Hepatic stellate cell (primary cell): ENCODE measurements around the gene COX6B1.
A peak's percentile ranks its signal among the peaks of the same experiment; 100 is the strongest.
"Not testable (repeated sequence)": the region's sequence is repeated elsewhere in the genome, so short reads cannot be mapped to it uniquely, and the experiment has no call there.

ENCODE experiments used
- DNase-seq: peaks from one replicate; pipeline ENCODE4 v3.0.0; 2011; ENCODE audit warnings: low spot score

Gene COX6B1

DNA sequence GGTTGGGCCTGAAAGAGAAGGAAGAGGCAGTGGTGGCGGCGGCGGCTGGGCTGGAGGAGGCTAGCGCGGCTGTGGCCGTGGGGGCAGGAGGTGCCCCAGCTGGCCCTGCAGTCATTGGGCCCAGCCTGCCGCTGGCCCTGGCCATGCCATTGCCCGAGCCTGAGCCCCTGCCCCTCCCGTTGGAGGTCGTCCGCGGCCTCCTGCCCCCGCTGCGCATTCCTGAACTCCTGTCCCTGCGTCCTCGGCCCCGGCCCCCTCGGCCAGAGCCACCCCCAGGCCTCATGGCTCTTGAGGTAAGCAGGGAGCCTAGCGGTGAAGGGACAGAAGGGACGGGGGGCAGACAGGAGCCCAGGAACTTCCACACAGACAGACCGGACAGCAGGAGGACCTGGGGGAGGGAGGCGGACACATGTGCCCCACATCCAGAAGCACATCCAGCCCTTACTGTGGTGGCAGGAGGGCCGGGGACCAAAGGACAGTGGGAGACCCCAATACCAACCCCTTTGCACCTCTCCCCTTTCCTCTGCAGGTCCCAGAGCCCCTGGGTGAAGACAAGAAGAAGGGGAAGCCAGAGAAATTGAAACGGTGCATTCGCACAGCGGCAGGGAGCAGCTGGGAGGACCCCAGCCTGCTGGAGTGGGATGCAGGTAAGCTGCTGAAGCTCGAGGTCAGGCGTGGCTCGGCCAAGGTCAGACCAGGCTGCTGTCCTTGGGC is 14.2 kb upstream of the COX6B1 start:
- DNase-seq = no peak

DNA sequence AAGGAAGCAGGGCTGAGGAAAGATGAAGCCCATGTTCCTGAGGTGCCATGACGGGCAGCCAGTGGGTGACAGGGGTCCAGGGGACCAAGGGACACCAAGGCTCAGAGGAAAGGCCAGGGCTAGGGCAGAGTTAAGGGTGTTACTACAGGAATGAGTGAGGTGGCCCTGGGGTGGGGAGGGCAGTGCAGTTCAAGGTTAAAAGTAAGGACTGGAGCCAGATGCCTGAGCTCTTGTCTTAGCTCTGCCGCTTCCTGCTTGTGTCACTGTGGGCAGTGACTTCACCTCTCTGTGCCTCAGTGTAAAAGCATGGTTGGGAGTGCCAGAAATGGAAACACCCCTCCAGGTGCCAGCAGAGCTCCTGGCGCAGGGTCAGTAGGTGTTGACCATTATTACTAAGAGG is 11.5 kb upstream of the COX6B1 start:
- DNase-seq = no peak

DNA sequence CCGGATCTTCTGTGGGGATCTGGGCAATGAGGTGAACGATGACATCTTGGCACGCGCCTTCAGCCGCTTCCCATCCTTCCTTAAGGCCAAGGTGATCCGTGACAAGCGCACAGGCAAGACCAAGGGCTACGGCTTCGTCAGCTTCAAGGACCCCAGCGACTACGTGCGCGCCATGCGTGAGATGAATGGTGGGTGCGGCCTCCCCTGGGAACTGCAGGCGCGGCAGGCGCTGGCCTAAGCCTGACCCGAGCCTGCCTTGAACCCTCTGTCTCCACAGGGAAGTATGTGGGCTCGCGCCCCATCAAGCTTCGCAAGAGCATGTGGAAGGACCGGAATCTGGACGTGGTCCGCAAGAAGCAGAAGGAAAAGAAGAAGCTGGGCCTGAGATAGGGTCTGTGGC is 11.0 kb upstream of the COX6B1 start:
- DNase-seq = no peak

DNA sequence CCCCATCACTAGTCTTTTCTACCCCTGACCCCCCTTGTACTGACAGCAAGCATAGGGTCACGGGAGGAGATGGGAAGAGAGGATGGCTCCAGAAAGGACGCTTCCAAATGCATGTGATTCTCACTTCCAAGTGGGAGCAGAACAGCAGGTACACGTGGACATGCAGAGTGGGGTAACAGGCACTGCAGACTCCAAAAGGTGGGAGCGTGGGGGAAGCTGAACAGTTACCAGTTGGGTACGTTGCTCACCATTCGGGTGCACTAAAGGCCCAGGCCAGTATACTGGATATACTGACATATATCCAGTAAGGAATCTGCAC is 8.8 kb upstream of the COX6B1 start:
- no peak for DNase-seq

DNA sequence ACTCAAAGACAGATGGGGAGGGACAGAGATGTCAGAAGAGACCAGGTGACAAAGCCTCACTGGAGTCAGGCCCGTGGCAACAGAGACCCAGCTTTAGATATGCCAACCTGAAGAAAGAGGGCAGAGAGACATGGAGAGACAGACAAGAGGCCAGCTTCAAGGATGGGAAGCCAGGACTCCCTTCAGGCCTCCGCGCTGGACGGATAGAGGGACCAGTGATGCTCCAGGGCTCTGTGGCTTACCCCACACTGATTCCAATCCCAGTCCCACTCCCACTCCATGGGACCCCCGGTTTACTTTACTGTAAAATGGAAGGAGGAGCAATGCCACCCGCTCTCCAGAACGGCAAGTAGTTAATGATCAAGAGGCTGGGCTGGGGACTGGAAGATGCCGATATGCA is 8.3 kb upstream of the COX6B1 start:
- no peak for DNase-seq

DNA sequence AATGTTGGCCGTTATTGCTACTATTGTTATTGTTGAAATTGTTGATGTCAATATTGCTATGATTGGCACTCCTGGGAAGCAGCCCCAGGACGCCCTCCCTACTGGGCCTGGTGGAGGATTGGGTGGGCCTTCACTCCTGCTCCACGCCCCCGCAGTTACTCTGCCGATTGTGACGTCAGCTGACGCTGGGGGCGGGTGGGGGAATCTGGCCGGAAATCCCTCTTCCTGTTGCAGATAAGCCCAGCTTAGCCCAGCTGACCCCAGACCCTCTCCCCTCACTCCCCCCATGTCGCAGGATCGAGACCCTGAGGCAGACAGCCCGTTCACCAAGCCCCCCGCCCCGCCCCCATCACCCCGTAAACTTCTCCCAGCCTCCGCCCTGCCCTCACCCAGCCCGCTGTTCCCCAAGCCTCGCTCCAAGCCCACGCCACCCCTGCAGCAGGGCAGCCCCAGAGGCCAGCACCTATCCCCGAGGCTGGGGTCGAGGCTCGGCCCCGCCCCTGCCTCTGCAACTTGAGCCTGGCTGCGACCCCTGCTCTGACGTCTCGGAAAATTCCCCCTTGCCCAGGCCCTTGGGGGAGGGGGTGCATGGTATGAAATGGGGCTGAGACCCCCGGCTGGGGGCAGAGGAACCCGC is 6.5 kb upstream of the COX6B1 start, which contains the start of gene ETV2:
ETV2 (plus strand) TSS at position 231 of the 637 bp plus-strand sequence. CDS start 716 bp downstream, outside the sequence.
- DNase-seq = peak; percentile 32

DNA sequence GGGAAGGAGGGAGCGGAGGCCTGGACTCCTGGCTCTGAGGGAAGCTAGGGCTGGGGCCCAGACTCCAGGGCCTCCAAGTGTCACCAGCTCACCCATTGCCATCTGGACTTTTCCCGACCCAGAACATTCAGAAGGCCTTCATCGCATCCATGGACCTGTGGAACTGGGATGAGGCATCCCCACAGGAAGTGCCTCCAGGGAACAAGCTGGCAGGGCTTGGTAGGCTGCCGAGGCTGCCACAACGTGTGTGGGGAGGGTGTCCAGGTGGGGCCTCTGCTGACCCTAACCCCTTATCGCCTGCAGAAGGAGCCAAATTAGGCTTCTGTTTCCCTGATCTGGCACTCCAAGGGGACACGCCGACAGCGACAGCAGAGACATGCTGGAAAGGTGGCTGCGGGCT is 5.8 kb upstream of the COX6B1 start:
- DNase-seq = no peak

DNA sequence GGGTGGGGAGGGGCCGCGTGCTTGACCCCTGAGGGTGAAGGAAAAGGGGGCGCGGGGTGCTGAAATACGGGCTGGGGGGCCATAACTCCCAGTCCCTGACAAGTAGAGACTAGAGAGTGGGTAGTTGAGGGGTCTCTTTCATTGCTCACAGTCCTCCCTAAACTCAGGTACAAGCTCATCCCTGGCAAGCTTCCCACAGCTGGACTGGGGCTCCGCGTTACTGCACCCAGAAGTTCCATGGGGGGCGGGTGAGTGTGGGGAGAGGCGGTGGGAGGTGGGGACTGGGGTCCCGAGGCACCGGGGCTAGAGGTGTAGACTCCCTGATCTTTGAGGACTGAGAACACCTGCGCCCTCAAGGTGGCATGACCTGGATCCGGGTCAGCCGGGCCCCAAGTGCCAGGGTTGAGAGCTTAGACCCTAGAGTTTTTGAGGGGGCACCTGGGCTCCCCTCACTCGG is 5.3 kb upstream of the COX6B1 start:
- DNase-seq = no peak

DNA sequence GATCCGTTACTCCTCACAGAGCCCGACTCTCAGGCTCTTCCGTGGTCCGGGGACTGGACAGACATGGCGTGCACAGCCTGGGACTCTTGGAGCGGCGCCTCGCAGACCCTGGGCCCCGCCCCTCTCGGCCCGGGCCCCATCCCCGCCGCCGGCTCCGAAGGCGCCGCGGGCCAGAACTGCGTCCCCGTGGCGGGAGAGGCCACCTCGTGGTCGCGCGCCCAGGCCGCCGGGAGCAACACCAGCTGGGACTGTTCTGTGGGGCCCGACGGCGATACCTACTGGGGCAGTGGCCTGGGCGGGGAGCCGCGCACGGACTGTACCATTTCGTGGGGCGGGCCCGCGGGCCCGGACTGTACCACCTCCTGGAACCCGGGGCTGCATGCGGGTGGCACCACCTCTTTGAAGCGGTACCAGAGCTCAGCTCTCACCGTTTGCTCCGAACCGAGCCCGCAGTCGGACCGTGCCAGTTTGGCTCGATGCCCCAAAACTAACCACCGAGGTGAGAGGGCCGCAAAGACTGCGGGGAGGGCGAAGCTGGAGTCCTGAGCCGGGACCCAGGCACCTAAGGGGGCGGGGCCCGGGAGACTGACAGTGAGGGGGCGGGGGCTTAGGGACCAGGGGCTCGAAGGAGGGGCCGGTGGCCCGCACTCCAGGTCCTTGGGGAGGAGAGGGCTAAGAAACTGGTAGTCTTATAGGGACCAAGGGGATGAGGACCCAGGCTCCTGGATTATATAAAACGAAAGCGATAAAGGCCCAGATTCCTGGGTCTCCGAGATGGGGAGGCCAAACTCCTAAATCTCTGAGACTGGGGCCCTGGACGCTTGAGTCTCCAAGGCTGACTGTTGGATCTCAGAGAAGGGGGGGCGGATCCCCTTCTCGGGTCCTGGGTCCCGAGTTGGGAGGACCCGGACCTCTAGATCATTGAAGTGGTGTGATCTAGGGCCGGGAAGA is 4.6 kb upstream of the COX6B1 start:
- peak; percentile 91 for DNase-seq

DNA sequence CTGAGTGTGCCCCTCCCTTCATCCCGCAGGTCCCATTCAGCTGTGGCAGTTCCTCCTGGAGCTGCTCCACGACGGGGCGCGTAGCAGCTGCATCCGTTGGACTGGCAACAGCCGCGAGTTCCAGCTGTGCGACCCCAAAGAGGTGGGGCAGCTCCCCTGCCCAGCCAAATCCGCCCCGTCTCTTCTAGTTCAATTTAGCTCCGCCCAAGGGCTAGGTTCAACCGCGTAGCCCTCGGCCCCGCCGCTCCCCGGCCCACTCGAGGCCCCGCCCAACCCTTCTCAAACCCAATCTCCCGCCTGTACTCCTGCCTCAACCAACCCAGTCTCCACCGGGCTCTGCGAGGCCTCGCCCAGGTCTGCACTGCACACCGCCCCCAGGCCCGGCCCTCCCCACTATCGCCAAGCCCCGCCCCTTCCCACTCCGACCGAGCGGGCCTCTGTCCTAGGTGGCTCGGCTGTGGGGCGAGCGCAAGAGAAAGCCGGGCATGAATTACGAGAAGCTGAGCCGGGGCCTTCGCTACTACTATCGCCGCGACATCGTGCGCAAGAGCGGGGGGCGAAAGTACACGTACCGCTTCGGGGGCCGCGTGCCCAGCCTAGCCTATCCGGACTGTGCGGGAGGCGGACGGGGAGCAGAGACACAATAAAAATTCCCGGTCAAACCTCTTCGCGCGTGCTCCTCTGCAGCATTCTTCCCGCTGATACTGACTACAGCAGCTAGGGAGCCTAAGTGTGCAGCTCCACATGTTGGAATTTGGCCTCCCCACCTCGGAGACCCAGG is 3.7 kb upstream of the COX6B1 start:
- peak; percentile 97 for DNase-seq

DNA sequence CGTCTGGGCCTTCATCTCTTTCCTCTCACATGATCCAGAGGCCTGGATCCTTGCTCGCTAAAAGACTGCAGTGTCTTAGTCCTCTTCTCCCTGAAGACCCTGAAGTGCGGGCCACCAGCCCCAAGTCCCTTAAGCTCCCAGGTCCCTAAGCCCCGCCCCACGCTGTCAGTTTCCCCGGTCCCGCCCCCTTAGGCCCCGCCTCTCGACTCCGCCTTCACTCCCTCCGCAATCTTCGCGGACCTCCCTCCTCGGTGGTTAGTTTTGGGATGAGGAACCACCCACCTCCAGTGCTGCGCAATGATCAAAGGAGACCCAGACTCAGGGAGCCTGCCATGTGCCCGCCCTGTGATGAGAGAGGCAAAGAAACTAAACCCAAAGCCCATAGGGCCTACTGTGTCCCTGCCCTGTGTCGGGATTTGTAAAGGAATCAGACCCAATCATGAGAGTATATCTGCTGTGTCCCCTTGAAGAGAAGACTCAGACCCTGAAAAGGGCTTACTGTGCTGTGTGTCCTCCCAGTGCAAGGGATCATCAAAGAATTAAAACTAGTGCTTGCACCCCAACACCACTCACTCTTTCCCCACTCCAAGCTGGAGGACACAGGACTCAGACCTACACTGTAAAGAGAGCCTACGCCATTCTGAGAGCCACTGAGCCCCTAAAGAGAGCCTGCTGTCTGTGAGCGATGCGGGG is 3.0 kb upstream of the COX6B1 start:
- DNase-seq = peak; percentile 71

DNA sequence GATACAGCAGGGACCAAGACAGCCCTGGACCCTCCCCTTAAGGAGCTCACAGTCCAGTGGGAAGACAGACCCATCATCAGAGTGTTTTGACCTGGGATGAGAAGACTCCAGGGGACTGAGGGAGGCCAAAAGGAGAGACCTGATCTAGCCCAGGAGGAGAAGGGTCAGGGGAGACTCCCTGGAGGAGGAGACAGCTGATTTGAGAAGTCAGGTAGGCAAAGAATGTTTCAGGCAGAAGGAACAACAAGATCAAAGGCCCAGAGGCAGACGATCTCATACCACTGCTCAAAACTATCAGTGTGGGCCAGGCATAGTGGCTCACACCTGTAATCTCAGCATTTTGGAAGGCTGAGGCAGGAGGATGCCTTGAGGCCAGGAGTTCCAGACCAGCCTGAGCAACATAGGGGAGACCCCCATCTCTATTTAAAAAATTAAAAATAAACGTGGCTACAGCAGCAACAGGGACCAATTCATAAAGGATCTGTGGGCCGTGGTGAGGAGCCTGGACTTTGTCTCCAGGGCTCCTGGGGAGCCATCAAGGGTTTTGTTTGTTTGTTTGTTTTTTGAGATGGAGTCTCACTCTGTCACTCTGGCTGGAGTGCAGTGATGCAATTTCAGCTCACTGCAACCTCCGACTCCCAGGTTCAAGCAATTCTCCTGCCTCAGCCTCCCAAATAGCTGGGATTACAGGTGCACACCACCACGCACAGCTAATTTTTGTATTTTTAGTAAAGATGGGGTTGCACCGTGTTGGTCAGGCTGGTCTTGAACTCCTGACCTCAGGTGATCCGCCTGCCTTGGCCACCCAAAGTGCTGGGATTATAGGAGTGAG is 2.2 kb upstream of the COX6B1 start:
- DNase-seq = no peak

DNA sequence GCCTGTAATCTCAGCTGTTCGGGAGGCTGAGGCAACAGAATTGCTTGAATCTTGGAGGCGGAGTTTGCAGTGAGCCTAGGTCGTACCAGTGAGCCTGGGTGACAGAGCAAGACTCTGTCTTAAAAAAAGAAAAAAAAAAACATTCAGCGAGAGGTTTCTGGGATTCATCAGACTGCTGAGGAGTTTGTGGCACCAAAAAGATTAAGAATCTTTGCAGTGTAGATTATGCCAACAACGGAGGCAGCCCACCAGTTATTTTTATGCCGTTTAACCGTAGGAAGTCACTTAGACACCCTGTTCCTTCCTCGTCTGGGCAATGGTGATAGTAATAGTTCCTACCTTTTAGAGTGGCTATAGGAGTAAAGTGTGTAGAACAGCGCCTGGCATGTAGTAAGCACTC is 2.5 kb downstream of the COX6B1 start:
- no peak for DNase-seq

DNA sequence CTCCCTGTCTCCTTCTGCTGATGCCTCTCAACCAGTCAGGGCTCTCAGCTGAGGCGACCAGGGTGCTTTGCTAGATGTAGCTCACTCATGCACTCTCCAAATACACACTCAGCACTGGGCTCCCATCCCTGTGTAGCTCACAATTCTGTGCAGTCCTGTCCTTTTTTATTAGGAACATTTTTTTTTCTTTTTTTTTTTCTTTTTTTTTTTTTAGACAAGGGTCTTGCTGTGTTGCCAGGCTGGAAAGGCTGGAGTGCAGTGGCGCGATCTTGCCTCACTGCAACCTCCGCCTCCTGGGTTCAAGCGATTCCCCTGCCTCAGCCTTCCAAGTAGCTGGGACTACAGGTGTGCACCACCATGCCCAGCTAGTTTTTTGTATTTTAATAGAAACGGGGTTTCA is 6.7 kb downstream of the COX6B1 start:
- not testable (repeated sequence) for DNase-seq

DNA sequence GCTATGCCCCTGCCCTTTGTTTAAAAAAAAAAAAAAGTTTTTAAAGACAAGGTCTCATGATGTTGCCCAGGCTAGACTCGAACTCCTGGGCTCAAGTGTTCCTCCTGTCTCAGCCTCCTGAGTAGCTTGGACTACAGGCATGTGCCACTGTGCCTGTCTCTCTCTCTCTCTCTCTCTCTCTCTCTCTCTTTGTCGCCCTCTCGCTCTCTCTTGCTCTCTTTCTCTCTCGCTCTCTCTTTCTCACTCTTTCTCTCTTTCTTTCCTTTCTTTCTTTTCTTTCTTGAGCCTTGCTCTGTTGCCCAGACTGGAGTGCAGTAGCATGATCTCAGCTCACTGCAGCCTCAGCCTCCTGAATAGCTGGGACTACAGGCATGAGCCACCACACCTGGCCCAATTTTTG is 7.5 kb downstream of the COX6B1 start:
- DNase-seq = no peak

DNA sequence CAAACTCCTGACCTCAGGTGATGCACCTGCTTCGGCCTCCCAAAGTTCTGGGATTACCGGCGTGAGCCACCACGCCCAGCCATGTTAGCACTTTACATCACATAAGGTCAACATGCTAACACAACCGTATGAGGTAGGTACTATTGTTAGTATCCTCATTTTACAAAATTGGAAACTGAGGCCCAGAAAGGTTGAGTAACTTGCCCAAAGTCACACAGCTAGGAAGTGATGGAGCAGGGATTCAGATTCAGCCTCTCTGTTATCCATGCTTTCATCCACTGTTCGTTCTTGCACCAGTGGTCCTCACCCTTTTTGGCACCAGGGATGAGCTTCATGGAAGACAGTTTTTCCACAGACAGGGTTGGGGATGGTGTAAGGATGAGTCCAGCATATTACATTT is 8.6 kb downstream of the COX6B1 start:
- no peak for DNase-seq

DNA sequence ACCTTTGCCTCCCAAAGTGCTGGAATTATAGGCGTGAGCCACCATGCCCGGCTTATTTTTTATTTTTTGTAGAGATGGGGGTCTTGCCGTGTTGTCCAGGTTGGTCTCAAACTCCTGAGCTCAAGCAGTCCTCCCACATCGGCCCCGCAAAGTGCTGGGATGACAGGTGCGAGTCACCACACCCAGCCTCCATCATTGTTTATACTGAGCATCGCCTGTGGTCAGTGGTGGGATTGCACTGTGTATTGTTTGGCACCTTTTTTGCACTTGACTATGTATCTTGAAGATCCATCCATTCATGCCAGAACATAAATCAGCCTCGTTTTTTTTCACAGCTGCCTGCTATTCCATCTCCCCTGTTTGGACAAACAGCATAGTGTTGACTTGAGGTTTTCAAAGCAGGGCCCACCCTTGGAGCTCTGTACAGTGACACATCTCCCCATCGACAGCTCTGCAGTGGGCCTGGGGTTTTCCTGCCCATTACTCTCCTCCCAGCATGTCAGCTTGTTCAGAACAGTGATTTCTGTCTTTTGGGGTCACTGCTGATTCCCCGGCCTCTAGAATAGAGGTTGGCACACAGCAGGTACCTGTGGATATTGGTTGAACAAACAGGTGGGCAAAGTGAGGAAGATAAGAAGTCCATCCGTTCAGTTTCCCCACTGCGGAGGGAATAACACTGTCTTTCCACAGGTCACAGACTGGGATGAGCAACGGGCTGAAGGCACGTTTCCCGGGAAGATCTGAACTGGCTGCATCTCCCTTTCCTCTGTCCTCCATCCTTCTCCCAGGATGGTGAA is 10.0 kb downstream of the COX6B1 start:
- DNase-seq = no peak

DNA sequence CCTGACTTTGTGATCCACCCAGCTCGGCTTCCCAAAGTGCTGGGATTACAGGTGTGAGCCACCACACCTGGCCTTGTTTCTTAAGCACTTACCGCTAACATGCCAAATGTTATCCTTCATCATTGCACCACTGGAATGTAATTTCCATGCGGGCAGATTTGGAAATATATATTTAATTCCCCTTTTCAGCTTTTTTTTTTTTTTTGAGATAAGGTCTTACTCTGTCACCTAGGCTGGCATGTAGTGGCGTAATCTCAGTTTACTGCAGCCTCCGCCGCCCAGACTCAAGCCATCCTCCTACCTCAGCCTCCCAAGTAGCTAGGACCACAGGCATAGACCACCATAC is 13.8 kb downstream of the COX6B1 start:
- DNase-seq = no peak

DNA sequence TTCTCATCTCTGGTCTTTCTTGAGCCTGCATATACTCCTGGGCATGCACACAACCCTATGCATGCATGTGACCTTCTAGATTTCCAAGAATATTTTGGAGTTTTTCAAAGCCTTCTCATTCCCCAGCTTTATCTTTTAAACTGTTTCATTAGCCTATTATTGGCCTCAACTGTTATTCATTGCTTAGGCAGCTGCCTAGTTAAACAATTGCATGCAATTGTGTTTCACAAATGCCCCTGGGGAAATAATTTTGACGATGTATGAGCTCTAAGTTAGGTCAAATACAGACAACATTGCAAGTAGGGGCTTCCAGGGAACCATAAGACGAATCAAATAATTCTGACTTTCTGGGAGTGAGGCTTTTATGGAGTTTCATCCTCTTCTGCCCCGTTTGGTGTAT is 15.9 kb downstream of the COX6B1 start:
- no peak for DNase-seq

DNA sequence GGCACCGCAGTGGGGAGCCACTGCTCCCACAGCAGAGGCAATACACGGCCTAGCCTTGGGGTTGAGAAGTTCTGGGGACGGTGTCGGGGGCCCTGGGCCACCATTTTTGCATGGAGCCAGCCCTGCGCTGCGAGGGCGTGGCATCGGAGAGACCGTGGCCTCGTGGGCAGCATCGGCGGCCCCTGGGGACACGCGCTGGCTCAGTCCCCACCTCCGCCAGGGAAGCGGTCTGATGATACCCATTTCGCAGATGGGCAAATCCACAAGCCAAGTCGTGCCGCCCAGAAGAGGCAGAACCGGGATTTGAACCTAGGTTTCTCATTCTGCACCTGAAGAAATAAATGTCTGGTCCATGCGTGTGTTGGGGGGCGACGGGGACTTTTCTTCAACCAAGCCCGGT is 17.0 kb downstream of the COX6B1 start:
- no peak for DNase-seq
